COLO668 (cell line): ENCODE results near the gene PSMD5.

Source experiments
- DNase-seq: peaks from one replicate; lab custom pipeline; 2025; ENCODE audit not compliant: unreplicated experiment; lab: John Stamatoyannopoulos, UW

PSMD5 gene

GRCh38 chr9:120856700-120857099, 14.0 kb upstream of the PSMD5 start:
- DNase-seq, result peak; percentile 88

- DNase-seq, result no peak
Measured at GRCh38 chr9:120855827-120856670, 13.3 kb upstream of the PSMD5 start.

- DNase-seq, result no peak
Measured at GRCh38 chr9:120854596-120855327, 12.0 kb upstream of the PSMD5 start.

- no peak for DNase-seq
Measured at GRCh38 chr9:120853198-120853597, 10.5 kb upstream of the PSMD5 start.

GRCh38 chr9:120852240-120853010, 9.7 kb upstream of the PSMD5 start:
- no peak for DNase-seq

- no peak for DNase-seq
Measured at GRCh38 chr9:120851449-120851848, 8.7 kb upstream of the PSMD5 start.

- no peak for DNase-seq
Measured at GRCh38 chr9:120850315-120850714, 7.6 kb upstream of the PSMD5 start.

GRCh38 chr9:120846906-120847305, 4.2 kb upstream of the PSMD5 start:
- DNase-seq, result no peak

GRCh38 chr9:120846251-120846889, 3.6 kb upstream of the PSMD5 start:
- DNase-seq, result no peak

- no peak for DNase-seq
Measured at GRCh38 chr9:120845255-120845654, 2.5 kb upstream of the PSMD5 start.

- peak; percentile 35 for DNase-seq
Measured at GRCh38 chr9:120841930-120842684, 615 bp downstream of the PSMD5 start.

- no peak for DNase-seq
Measured at GRCh38 chr9:120839146-120839545, 3.6 kb downstream of the PSMD5 start.

- no peak for DNase-seq
Measured at GRCh38 chr9:120837921-120838320, 4.8 kb downstream of the PSMD5 start.

- no peak for DNase-seq
Measured at GRCh38 chr9:120833325-120833724, 9.4 kb downstream of the PSMD5 start.

GRCh38 chr9:120832807-120833206, 9.9 kb downstream of the PSMD5 start:
- DNase-seq, result no peak

GRCh38 chr9:120830865-120831264, 11.9 kb downstream of the PSMD5 start:
- no peak for DNase-seq

- DNase-seq, result no peak
Measured at GRCh38 chr9:120830151-120830550, 12.6 kb downstream of the PSMD5 start.

- no peak for DNase-seq
Measured at GRCh38 chr9:120829650-120830049, 13.1 kb downstream of the PSMD5 start.

GRCh38 chr9:120820095-120820494, 22.6 kb downstream of the PSMD5 start:
- DNase-seq, result no peak

- DNase-seq, result no peak
Measured at GRCh38 chr9:120818595-120818994, 24.1 kb downstream of the PSMD5 start.
